NB4 (cell line): Measurements from ENCODE around the gene GRN.

ENCODE experiments used
- MYC ChIP-seq: IDR thresholded peaks from 2 replicates; pipeline ENCODE4 v1.6.1; 2011; ENCODE audit warnings: low read depth, low read length
- POLR2A ChIP-seq: IDR thresholded peaks from 2 replicates; pipeline ENCODE4 v1.6.1; 2011; ENCODE audit warnings: mild to moderate bottlenecking; ENCODE audit not compliant: insufficient read length; ENCODE audit errors: extremely low read depth
- TF ChIP-seq, protein P1 (sequence below): IDR thresholded peaks from one replicate; pipeline ENCODE4 v1.5.1; 2012; ENCODE audit warnings: low read depth, low read length
- TF ChIP-seq, protein P2 (sequence below): IDR thresholded peaks from 2 replicates; pipeline ENCODE4 v1.6.1; 2011; ENCODE audit warnings: low read depth, low read length

DNA sequence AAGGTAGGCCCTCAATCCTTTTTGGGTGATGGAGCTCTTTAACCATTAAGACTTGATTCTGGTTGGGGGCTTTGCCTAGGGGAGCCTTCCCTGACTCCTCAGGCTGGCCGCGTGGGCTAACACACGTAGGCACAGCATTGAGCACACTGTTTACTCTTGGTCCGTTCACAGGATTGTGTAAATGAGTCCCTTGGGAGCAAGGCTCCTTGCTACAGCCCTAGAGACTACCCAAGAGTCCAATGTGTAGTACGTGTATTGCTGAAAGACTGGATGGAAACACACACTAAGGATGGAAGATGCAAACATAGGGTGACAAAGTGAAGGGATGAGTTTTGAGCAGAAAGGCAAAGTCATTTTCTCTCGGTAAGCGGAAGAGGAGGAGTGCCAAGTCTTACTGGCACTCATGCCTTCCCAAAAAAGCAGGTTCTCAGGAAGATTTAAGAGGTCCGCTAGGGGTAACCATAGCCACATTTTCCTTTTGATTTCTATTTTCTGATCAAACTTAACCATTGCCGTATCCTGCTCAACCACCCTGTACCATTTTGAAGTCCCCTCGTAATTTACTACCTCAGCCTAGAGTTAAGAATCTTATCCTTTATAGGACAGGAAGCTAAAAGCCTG is 45.3 kb downstream of the GRN start:
- TF ChIP-seq, protein P1, sequence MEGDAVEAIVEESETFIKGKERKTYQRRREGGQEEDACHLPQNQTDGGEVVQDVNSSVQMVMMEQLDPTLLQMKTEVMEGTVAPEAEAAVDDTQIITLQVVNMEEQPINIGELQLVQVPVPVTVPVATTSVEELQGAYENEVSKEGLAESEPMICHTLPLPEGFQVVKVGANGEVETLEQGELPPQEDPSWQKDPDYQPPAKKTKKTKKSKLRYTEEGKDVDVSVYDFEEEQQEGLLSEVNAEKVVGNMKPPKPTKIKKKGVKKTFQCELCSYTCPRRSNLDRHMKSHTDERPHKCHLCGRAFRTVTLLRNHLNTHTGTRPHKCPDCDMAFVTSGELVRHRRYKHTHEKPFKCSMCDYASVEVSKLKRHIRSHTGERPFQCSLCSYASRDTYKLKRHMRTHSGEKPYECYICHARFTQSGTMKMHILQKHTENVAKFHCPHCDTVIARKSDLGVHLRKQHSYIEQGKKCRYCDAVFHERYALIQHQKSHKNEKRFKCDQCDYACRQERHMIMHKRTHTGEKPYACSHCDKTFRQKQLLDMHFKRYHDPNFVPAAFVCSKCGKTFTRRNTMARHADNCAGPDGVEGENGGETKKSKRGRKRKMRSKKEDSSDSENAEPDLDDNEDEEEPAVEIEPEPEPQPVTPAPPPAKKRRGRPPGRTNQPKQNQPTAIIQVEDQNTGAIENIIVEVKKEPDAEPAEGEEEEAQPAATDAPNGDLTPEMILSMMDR: no peak
- TF ChIP-seq POLR2A (no peak), MYC (no peak)
- TF ChIP-seq, protein P2, sequence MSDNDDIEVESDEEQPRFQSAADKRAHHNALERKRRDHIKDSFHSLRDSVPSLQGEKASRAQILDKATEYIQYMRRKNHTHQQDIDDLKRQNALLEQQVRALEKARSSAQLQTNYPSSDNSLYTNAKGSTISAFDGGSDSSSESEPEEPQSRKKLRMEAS: no peak
